Activated CD4-positive, alpha-beta T cell treated with anti-CD3 and anti-CD28 coated beads for 36 hours (primary cell): Measurements from ENCODE around the gene DRC1. TPM values are rescaled to one million over a fixed set of nuclear protein-coding genes. Genes with fewer than 3 reads are reported as not detected.

Experiments
- ATAC-seq: fragments of 200-7000 bp; cut with Tn5 transposase; one replicate; pipeline ENCODE4 v1.10.0; 2021; ENCODE audit warnings: mild to moderate bottlenecking, moderate library complexity
- CTCF ChIA-PET: fragments of 350-600 bp; sonication (Branson Sonifier 250); formaldehyde crosslinking; loops from one replicate; lab custom pipeline; 2021; ENCODE audit warnings: antibody characterized with exemption; lab: Charles Lee
- POLR2A ChIA-PET: fragments of 350-600 bp; sonication (Branson Sonifier 250); formaldehyde crosslinking; loops from one replicate; lab custom pipeline; 2021; ENCODE audit warnings: antibody characterized with exemption, inconsistent platforms; lab: Charles Lee
- DNase-seq: peaks from one replicate; pipeline ENCODE4 v3.0.0-alpha.2; 2020
- H3K27ac Mint-ChIP-seq: one replicate; pipeline ENCODE4 v1.8.0; 2021; ENCODE audit warnings: mixed read lengths
- H3K27me3 Mint-ChIP-seq: one replicate; pipeline ENCODE4 v1.8.0; 2021; ENCODE audit warnings: mixed read lengths
- H3K36me3 Mint-ChIP-seq: one replicate; pipeline ENCODE4 v1.8.0; 2021; ENCODE audit warnings: low read depth, mixed read lengths
- H3K4me1 Mint-ChIP-seq: one replicate; pipeline ENCODE4 v1.8.0; 2021; ENCODE audit warnings: mixed read lengths
- H3K4me3 Mint-ChIP-seq: one replicate; pipeline ENCODE4 v1.8.0; 2021; ENCODE audit warnings: mild to moderate bottlenecking, moderate library complexity, mixed read lengths
- H3K9me3 Mint-ChIP-seq: one replicate; pipeline ENCODE4 v1.8.0; 2021; ENCODE audit warnings: low read depth, mixed read lengths
- intact Hi-C, 2 experiments: fragments of 100-400 bp; cut with DNase I in 1 of 2; cut with micrococcal nuclease in 1 of 2; formaldehyde crosslinking; loops; one replicate each; pipeline versions ENCODE4 v1.14.2 to v1.15.1; 2022 to 2024; cut with DNase I, micrococcal nuclease
- total RNA-seq, 2 experiments: library from RNA; stranded (reverse); gene quantifications; one replicate each; pipeline ENCODE4 v1.2.3, GENCODE V29; 2021

Gene DRC1
- total RNA-seq, 2 experiments from 2014 or later = not detected

- H3K4me3 Mint-ChIP-seq = no peak overlapping the region
- POLR2A ChIA-PET = interaction anchor here (0.5 kb wide), 1 partner anchor 369 kb away, joined by 3 read pairs; no protein-coding TSS in a partner anchor
- no peaks in the 10 kb centered on the region for H3K36me3 Mint-ChIP-seq
- peaks cover 4% of the 10 kb centered on the region for H3K27me3 Mint-ChIP-seq
- ATAC-seq (no peak), DNase-seq (no peak)
- H3K9me3 Mint-ChIP-seq = no peaks in the 10 kb centered on the region
- H3K27ac Mint-ChIP-seq = no peak overlapping the region
- peaks cover 6% of the 10 kb centered on the region for H3K4me1 Mint-ChIP-seq
- intact Hi-C loops = no loop called here
- CTCF ChIA-PET = no interaction called here
Observed at GRCh38 chr2:26480566-26481423, 79.1 kb downstream of the DRC1 start.

- intact Hi-C loops = no loop called here
- Mint-ChIP-seq H3K27ac (no peak overlapping the region), H3K9me3 (no peaks in the 10 kb centered on the region), H3K27me3 (peaks cover 4% of the 10 kb centered on the region), H3K4me3 (no peak overlapping the region), H3K36me3 (no peaks in the 10 kb centered on the region), H3K4me1 (peaks cover 6% of the 10 kb centered on the region)
- POLR2A ChIA-PET = interaction anchor here (0.5 kb wide), 1 partner anchor 370 kb away, joined by 3 read pairs; no protein-coding TSS in a partner anchor
- ATAC-seq (no peak), DNase-seq (no peak)
- CTCF ChIA-PET = interaction anchor here (0.6 kb wide), 1 partner anchor 42 kb away, joined by 3 read pairs; no protein-coding TSS in a partner anchor
Observed at GRCh38 chr2:26481706-26482105, 80.0 kb downstream of the DRC1 start.

DNA sequence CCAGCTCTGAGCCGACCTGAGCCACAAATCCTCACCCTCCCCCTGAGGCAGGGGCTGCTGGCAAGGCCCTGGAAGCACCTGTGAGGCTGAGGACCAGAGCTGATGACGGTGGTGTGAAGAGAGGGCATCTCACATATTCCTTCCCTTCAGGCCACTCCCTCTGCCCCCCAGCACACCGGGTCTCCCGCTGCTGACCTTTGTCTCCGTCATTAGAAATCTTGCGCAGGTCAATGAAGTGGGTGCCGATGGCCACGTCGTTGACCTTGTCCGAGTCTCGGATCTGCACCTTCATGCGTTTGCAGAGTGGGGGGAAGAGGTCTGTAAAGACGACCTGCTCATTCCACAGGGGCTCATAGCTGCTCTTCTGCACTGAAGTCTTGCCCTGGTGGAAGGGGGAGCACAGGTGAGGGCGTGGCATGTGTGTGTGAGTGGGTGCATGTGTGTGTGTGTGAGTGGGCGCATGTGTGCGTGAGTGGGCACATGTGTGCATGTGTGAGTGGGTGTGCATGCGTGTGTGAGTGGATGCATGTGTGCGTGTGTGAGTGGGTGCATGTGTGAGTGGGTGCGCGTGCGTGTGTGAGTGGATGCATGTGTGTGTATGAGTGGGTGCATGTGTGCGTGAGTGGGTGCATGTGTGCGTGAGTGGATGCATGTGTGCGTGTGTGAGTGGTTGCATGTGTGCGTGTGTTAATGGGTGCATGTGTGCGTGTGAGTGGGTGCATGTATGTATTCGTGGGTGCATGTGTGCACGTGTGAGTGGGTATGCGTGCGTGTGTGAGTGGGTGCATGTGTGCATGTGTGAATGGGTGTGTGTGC, 80.7 kb downstream of the DRC1 start:
- Mint-ChIP-seq H3K27ac (no peak overlapping the region), H3K36me3 (no peaks in the 10 kb centered on the region), H3K4me3 (no peak overlapping the region), H3K9me3 (no peaks in the 10 kb centered on the region), H3K27me3 (peaks cover 4% of the 10 kb centered on the region), H3K4me1 (peaks cover 5% of the 10 kb centered on the region)
- DNase-seq (no peak), ATAC-seq (no peak)
- ChIA-PET CTCF (interaction anchor here (0.6 kb wide), 1 partner anchor 41 kb away, joined by 3 read pairs; no protein-coding TSS in a partner anchor), POLR2A (no interaction called here)
- intact Hi-C loops = no loop called here

- CTCF ChIA-PET = no interaction called here
- POLR2A ChIA-PET = no interaction called here
- Mint-ChIP-seq H3K36me3 (no peaks in the 10 kb centered on the region), H3K27ac (no peak overlapping the region), H3K4me1 (no peaks in the 10 kb centered on the region), H3K9me3 (no peaks in the 10 kb centered on the region), H3K4me3 (no peak overlapping the region), H3K27me3 (peaks cover 4% of the 10 kb centered on the region)
- no peak for DNase-seq
- intact Hi-C loops = no loop called here
- no peak for ATAC-seq
Observed at GRCh38 chr2:26483027-26483326, 81.3 kb downstream of the DRC1 start.

DNA sequence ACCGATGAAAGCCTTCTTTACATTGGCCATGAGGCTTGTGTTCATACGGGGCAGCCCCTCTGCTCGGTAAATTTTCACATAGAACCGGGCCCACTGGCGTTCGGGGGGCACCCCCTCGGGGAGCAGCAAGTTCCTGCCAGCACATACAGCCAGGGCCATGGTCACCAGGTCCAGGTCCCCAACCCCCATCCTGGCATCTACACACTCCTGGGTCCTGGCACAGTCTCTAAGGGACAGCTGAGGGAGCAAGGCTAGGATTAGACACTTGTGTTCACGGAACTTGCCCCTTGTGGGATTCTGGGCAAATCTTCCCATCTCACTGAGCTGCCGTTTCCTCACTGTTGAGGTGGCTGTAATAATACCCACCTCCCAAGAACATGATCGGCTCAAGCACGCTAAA, 81.8 kb downstream of the DRC1 start:
- ATAC-seq (no peak), DNase-seq (no peak)
- intact Hi-C loops = no loop called here
- Mint-ChIP-seq H3K4me3 (no peak overlapping the region), H3K27me3 (peaks cover 4% of the 10 kb centered on the region), H3K27ac (no peak overlapping the region), H3K4me1 (no peaks in the 10 kb centered on the region), H3K9me3 (no peaks in the 10 kb centered on the region), H3K36me3 (no peaks in the 10 kb centered on the region)
- ChIA-PET CTCF (no interaction called here), POLR2A (no interaction called here)

DNA sequence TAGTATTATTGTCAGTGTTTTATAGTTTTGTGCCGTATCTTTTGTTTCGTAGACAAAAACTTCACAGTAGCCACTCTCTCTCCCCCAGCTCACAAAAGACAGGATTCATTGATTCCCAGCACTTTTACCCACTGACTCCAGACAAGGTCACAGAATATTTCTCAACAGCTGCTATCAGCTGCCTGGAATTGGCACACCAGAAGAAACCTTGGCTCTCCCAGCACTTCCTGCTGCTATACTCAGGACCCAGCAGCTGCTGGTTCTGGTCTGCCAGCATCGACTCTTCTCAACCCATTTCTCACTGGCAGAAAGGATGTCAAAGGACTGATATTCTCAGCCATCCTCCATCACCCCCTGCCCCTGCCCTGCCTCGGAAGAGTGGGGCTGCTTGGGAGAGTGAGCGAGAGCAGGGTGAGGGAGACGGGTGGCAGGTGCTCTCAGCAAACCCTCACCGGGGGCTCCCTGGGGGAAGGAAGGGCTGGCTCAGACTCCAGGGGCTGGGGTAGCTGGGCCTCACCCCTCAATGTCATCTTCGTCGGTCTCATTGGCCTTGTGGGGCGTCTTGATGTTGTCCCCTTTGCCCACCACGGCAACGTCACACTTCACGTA, 82.3 kb downstream of the DRC1 start:
- ChIA-PET POLR2A (no interaction called here), CTCF (no interaction called here)
- H3K9me3 Mint-ChIP-seq = no peaks in the 10 kb centered on the region
- intact Hi-C loops = no loop called here
- DNase-seq (no peak), ATAC-seq (no peak)
- H3K4me3 Mint-ChIP-seq = no peak overlapping the region
- peaks cover 4% of the 10 kb centered on the region for H3K27me3 Mint-ChIP-seq
- H3K4me1 Mint-ChIP-seq = no peaks in the 10 kb centered on the region
- H3K27ac Mint-ChIP-seq = no peak overlapping the region
- no peaks in the 10 kb centered on the region for H3K36me3 Mint-ChIP-seq

DNA sequence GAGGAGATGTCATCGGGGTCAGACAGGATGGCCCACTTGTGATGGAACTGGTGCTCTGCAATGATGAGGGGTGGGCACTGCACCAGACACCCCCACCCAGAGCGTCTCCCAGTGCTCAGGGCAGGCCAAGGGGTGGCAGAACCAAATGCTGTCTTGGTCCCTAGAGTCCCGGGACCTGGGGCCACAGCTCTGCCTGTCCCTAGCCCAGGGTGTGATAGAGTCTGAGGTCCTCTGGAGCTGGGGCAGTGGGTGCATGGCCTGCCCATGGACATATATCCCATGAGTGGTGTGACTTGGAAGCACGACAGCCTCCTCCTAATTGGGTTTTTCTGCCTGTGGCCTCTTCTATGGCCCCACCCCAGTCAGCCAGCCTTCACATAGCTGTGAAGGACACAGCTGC, 82.9 kb downstream of the DRC1 start:
- H3K27me3 Mint-ChIP-seq = peaks cover 4% of the 10 kb centered on the region
- CTCF ChIA-PET = no interaction called here

DNA sequence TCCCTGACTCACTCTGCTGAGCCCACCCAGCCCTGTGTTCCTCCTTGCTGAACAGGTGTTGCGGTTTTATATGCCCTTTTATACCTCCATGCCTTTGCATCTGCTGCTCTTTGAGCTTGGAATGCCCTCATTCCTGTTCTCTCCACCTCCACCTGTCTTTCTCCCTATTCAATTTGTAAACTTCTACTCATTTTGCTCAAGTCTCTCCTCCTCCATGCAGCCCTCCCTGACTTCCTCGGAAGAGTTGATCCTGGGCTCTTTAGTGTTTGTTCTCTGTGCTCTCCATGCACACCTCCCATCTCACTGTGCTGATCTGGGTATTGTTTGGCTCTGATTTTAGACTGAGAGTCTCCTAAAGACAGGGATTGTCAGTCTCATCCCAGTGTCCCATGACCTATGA, 83.4 kb downstream of the DRC1 start:
- DNase-seq = no peak
- Mint-ChIP-seq H3K36me3 (no peaks in the 10 kb centered on the region), H3K4me1 (no peaks in the 10 kb centered on the region), H3K27ac (no peak overlapping the region), H3K27me3 (peaks cover 4% of the 10 kb centered on the region), H3K9me3 (no peaks in the 10 kb centered on the region), H3K4me3 (no peak overlapping the region)
- intact Hi-C loops = no loop called here
- ChIA-PET CTCF (no interaction called here), POLR2A (no interaction called here)
- no peak for ATAC-seq

More for the DNA sequence above, 82.9 kb downstream of the DRC1 start:
- no peak for ATAC-seq
- POLR2A ChIA-PET = no interaction called here
- no peaks in the 10 kb centered on the region for H3K9me3 Mint-ChIP-seq
- H3K27ac Mint-ChIP-seq = no peak overlapping the region
- no peak overlapping the region for H3K4me3 Mint-ChIP-seq
- H3K36me3 Mint-ChIP-seq = no peaks in the 10 kb centered on the region
- DNase-seq = no peak
- no peaks in the 10 kb centered on the region for H3K4me1 Mint-ChIP-seq
- intact Hi-C loops = no loop called here

DNA sequence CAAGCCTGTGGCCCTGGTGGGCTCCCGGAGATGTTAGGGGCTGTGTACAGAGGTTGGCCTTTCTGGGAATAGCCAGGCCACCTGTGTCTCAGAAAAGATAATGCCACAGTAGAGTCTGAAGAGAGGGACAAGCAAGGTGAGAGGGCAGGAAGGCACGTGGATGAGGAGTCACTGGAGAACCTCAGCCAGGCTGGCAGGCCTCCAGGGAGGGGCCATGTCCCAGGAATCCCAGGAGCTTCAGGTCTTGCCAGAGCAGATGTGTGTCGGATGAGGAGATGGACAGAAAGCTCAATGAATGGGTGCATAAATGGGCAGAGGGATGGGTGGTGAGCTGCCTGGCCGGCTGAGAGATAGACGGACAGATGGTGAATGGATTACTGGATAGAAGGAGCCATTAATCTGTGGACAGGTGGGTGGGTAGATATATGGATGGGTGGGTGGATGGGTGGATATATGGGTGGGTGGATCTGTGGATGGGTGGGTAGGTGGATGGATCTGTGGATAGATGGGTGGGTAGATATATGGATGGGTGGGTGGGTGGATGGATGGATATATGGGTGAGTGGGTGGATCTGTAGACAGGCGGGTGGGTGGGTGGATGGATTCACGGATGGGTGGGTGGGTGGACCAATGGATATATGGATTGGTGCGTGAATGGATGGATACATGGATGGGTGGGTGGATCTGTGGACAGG, 84.2 kb downstream of the DRC1 start:
- Mint-ChIP-seq H3K36me3 (no peaks in the 10 kb centered on the region), H3K27ac (no peak overlapping the region), H3K27me3 (peaks cover 4% of the 10 kb centered on the region), H3K4me3 (no peak overlapping the region), H3K4me1 (no peaks in the 10 kb centered on the region), H3K9me3 (no peaks in the 10 kb centered on the region)
- ATAC-seq (no peak), DNase-seq (no peak)
- ChIA-PET POLR2A (no interaction called here), CTCF (no interaction called here)
- intact Hi-C loops = no loop called here

GRCh38 chr2:26486789-26487188, 85.1 kb downstream of the DRC1 start:
- Mint-ChIP-seq H3K4me1 (no peaks in the 10 kb centered on the region), H3K9me3 (no peaks in the 10 kb centered on the region), H3K27me3 (peaks cover 4% of the 10 kb centered on the region), H3K27ac (no peak overlapping the region), H3K4me3 (no peak overlapping the region), H3K36me3 (no peaks in the 10 kb centered on the region)
- CTCF ChIA-PET = interaction anchor here (0.9 kb wide), 1 partner anchor 17 kb away, joined by 3 read pairs; no protein-coding TSS in a partner anchor
- intact Hi-C loops = no loop called here
- ATAC-seq (peak; percentile 42), DNase-seq (no peak)
- POLR2A ChIA-PET = no interaction called here

- ChIA-PET CTCF (interaction anchor here (0.7 to 0.9 kb wide), 2 partner anchors 18 to 739 kb away, joined by 3 to 6 read pairs; no protein-coding TSS in a partner anchor), POLR2A (no interaction called here)
- Mint-ChIP-seq H3K36me3 (no peaks in the 10 kb centered on the region), H3K27ac (no peak overlapping the region), H3K4me1 (no peaks in the 10 kb centered on the region), H3K9me3 (no peaks in the 10 kb centered on the region), H3K27me3 (peaks cover 4% of the 10 kb centered on the region), H3K4me3 (no peak overlapping the region)
- intact Hi-C loops = no loop called here
- ATAC-seq (peak; percentile 30), DNase-seq (no peak)
Observed at GRCh38 chr2:26487192-26487591, 85.5 kb downstream of the DRC1 start.
